Panc1 (cell line): ENCODE measurements around the gene NANS. TPM values are rescaled to one million over a fixed set of nuclear protein-coding genes. Genes with fewer than 3 reads are reported as not detected.

Experiments
- ATAC-seq: fragments of 200-7000 bp; cut with Tn5 transposase; 2 replicates; pipeline ENCODE4 v1.9.1; 2020; ENCODE audit warnings: mild to moderate bottlenecking, moderate library complexity
- BruUV-seq: library from RNA; stranded (reverse); fragments of 400-500 nt; replicated peaks from 2 replicates; lab custom pipeline; 2021; lab: Mats Ljungman, UMichigan
- CTCF ChIA-PET: fragments of 300-600 bp; sonication (Branson Sonifier 250); formaldehyde crosslinking; loops from one replicate; lab custom pipeline; 2022; ENCODE audit warnings: antibody characterized with exemption; lab: Charles Lee
- POLR2A ChIA-PET: fragments of 300-600 bp; sonication (Branson Sonifier 250); formaldehyde crosslinking; loops from one replicate; lab custom pipeline; 2022; ENCODE audit warnings: antibody characterized with exemption; lab: Charles Lee
- DNase-seq: peaks from one replicate; pipeline ENCODE4 v3.0.0-alpha.2; 2010; ENCODE audit warnings: low read depth, low spot score
- H3K27ac ChIP-seq: 2 replicates; pipeline ENCODE4 v1.5.1; 2011; ENCODE audit warnings: mild to moderate bottlenecking, low read length, inconsistent platforms
- H3K27me3 ChIP-seq: fragments of 200-500 bp; sonication (Bioruptor generic); 2 replicates; pipeline ENCODE4 v1.6.0; 2014; ENCODE audit warnings: low read length, inconsistent platforms; ENCODE audit not compliant: control insufficient read depth, insufficient read depth
- H3K36me3 ChIP-seq: fragments of 200-500 bp; sonication (Bioruptor generic); 2 replicates; pipeline ENCODE4 v1.5.1; 2014; ENCODE audit warnings: inconsistent platforms, mild to moderate bottlenecking, low read length, moderate library complexity; ENCODE audit not compliant: control insufficient read depth, insufficient read depth
- H3K4me1 ChIP-seq: 2 replicates; pipeline ENCODE4 v1.5.1; 2011; ENCODE audit warnings: inconsistent platforms, mild to moderate bottlenecking, low read length, moderate library complexity; ENCODE audit not compliant: control insufficient read depth, insufficient read depth
- H3K4me3 ChIP-seq, 2 experiments: 2 replicates each; pipeline ENCODE4 v1.5.1; 2011 to 2012; ENCODE audit warnings: low read depth in 2 of 2, low read length in 2 of 2, mild to moderate bottlenecking in 2 of 2, inconsistent platforms in 1 of 2, moderate library complexity in 1 of 2
- H3K9me3 ChIP-seq: fragments of 200-500 bp; sonication (Bioruptor generic); 2 replicates; pipeline ENCODE4 v1.5.1; 2014; ENCODE audit warnings: low read depth, mild to moderate bottlenecking, inconsistent platforms, low read length, moderate library complexity; ENCODE audit not compliant: control insufficient read depth, insufficient read depth
- POLR2AphosphoS5 ChIP-seq: IDR thresholded peaks from 2 replicates; pipeline ENCODE4 v1.6.1; 2012; ENCODE audit warnings: mild to moderate bottlenecking, low read depth, low read length, moderate library complexity
- SIN3A ChIP-seq: IDR thresholded peaks from 2 replicates; pipeline ENCODE4 v1.6.1; 2012; ENCODE audit warnings: low read depth, mild to moderate bottlenecking, low read length, moderate library complexity, borderline replicate concordance; ENCODE audit not compliant: insufficient read depth
- TCF7L2 ChIP-seq: IDR thresholded peaks from 2 replicates; pipeline ENCODE4 v1.6.1; 2011; ENCODE audit warnings: mild to moderate bottlenecking, low read depth, low read length, inconsistent platforms
- in situ Hi-C: cut with HindIII; loops from 2 replicates; pipeline ENCODE4 v1.10.0; 2016; ENCODE audit warnings: low sequenced_read_pairs, low pct_unique_long_range_greater_than_20kb
- intact Hi-C: fragments of 100-400 bp; cut with micrococcal nuclease; formaldehyde crosslinking; loops from one replicate; pipeline ENCODE4 v1.10.0; 2022; ENCODE audit not compliant: unreplicated experiment
- total RNA-seq: library from RNA; stranded (reverse); gene quantifications from one replicate; pipeline ENCODE4 v1.2.1, GENCODE V29; 2021; ENCODE audit not compliant: unreplicated experiment
- TF ChIP-seq, protein P1 (sequence below): fragments of 450-650 bp; IDR thresholded peaks from 2 replicates; pipeline ENCODE4 v1.5.1; 2017; ENCODE audit warnings: mild to moderate bottlenecking
- TF ChIP-seq, protein P2 (sequence below), 2 experiments: IDR thresholded peaks; 2 replicates each; pipeline ENCODE4 v1.6.1; 2011 to 2012; ENCODE audit warnings: low read depth in 2 of 2, control low read depth in 1 of 2, low read length in 1 of 2, mild to moderate bottlenecking in 1 of 2, moderate library complexity in 1 of 2; ENCODE audit not compliant: insufficient read depth in 1 of 2

Gene NANS
- total RNA-seq, 1 experiment from 2014 or later: 41.0 TPM

DNA sequence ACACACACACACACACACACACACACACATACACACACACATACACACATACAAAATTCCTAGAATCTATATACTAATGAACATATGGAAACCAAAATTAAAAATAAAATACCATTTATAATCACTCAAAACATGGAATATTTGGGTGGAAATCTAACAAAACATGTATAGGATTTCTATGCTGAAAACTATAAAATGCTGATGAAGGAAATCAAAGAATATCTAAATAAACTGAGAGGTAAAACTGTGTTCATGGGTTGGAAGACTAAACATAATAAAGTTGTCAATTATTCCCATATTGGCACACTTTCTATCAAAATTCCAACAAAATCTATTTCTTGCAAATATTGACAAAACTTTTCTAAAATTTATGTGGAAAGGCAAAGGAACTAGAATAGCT lies 25.4 kb upstream of the NANS start:
- DNase-seq (no peak), ATAC-seq (no peak)
- intact Hi-C loops (loop anchor here (10.0 kb wide), 1 partner anchor 106 kb away; the partner anchor contains the start of gene TRMO), in situ Hi-C loops (no loop called here)
- Histone ChIP-seq H3K27ac (no peak overlapping the region), H3K36me3 (no peaks in the 10 kb centered on the region), H3K9me3 (no peaks in the 10 kb centered on the region), H3K4me1 (no peaks in the 10 kb centered on the region), H3K27me3 (no peaks in the 10 kb centered on the region), H3K4me3 (no peak overlapping the region)
- POLR2A ChIA-PET: no interaction called here
- CTCF ChIA-PET: no interaction called here
- TF ChIP-seq TCF7L2 (no peak), POLR2AphosphoS5 (no peak), SIN3A (no peak)
- TF ChIP-seq, protein P1, sequence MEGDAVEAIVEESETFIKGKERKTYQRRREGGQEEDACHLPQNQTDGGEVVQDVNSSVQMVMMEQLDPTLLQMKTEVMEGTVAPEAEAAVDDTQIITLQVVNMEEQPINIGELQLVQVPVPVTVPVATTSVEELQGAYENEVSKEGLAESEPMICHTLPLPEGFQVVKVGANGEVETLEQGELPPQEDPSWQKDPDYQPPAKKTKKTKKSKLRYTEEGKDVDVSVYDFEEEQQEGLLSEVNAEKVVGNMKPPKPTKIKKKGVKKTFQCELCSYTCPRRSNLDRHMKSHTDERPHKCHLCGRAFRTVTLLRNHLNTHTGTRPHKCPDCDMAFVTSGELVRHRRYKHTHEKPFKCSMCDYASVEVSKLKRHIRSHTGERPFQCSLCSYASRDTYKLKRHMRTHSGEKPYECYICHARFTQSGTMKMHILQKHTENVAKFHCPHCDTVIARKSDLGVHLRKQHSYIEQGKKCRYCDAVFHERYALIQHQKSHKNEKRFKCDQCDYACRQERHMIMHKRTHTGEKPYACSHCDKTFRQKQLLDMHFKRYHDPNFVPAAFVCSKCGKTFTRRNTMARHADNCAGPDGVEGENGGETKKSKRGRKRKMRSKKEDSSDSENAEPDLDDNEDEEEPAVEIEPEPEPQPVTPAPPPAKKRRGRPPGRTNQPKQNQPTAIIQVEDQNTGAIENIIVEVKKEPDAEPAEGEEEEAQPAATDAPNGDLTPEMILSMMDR: no peak
- BruUV-seq: no TSS peak

DNA sequence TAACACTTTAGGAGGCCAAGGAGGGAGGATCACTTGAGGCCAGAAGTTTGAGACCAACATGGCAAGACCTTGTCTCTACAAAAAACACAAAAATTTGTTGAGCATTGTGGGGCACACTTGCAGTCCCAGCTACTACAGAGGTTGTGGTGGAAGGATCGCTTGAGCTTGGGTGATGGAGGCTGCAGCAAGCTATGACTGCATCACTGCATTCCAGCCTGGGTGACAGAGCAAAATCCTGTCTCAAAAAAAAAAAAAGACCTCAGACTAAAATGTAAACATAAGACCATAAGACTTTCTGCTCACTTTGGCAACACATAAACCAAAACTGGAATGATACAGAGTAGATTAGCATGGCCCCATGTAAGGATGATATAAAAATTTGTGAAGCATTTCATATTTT lies 24.6 kb upstream of the NANS start:
- no peak for ATAC-seq

More for the DNA sequence above, 24.6 kb upstream of the NANS start:
- no TSS peak for BruUV-seq
- H3K27ac ChIP-seq: no peak overlapping the region
- in situ Hi-C loops: no loop called here
- H3K4me1 ChIP-seq: no peaks in the 10 kb centered on the region
- H3K36me3 ChIP-seq: no peaks in the 10 kb centered on the region
- POLR2A ChIA-PET: interaction anchor here (0.6 kb wide), 1 partner anchor 187 kb away, joined by 4 read pairs; no protein-coding TSS in a partner anchor
- TF ChIP-seq SIN3A (no peak), TCF7L2 (no peak), POLR2AphosphoS5 (no peak)
- TF ChIP-seq, protein P2, sequence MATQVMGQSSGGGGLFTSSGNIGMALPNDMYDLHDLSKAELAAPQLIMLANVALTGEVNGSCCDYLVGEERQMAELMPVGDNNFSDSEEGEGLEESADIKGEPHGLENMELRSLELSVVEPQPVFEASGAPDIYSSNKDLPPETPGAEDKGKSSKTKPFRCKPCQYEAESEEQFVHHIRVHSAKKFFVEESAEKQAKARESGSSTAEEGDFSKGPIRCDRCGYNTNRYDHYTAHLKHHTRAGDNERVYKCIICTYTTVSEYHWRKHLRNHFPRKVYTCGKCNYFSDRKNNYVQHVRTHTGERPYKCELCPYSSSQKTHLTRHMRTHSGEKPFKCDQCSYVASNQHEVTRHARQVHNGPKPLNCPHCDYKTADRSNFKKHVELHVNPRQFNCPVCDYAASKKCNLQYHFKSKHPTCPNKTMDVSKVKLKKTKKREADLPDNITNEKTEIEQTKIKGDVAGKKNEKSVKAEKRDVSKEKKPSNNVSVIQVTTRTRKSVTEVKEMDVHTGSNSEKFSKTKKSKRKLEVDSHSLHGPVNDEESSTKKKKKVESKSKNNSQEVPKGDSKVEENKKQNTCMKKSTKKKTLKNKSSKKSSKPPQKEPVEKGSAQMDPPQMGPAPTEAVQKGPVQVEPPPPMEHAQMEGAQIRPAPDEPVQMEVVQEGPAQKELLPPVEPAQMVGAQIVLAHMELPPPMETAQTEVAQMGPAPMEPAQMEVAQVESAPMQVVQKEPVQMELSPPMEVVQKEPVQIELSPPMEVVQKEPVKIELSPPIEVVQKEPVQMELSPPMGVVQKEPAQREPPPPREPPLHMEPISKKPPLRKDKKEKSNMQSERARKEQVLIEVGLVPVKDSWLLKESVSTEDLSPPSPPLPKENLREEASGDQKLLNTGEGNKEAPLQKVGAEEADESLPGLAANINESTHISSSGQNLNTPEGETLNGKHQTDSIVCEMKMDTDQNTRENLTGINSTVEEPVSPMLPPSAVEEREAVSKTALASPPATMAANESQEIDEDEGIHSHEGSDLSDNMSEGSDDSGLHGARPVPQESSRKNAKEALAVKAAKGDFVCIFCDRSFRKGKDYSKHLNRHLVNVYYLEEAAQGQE (IDR thresholded peaks at IDR 0.05; ENCODE audit: insufficient read depth in 1 of 2, low read depth in 2 of 2, low read length in 1 of 2): no peak
- TF ChIP-seq, protein P1: no peak
- CTCF ChIA-PET: interaction anchor here (0.6 kb wide), 1 partner anchor 90 kb away, joined by 3 read pairs; no protein-coding TSS in a partner anchor
- H3K4me3 ChIP-seq: no peak overlapping the region
- no peak for DNase-seq
- intact Hi-C loops: loop anchor here (10.0 kb wide), 1 partner anchor 107 kb away; the partner anchor contains the start of gene TRMO
- H3K9me3 ChIP-seq: no peaks in the 10 kb centered on the region
- H3K27me3 ChIP-seq: no peaks in the 10 kb centered on the region
